HT1080 (cell line): ENCODE data around the gene REEP3. TPM values are rescaled to one million over a fixed set of nuclear protein-coding genes. Genes with fewer than 3 reads are reported as not detected.
A peak's percentile ranks its signal among the peaks of the same experiment; 100 is the strongest.

ENCODE experiments used
- DNase-seq: peaks from one replicate; pipeline ENCODE4 v3.0.0-alpha.2; 2015; ENCODE audit warnings: low read depth
- total RNA-seq: library from RNA; depleted of rRNA; stranded (reverse); fragments of >200 nt; shearing (Covaris generic); gene quantifications from 2 replicates; pipeline ENCODE4 v1.2.3, GENCODE V29; 2014

REEP3 gene
- total RNA-seq, 1 experiment from 2014 or later = 18.1 TPM

GRCh38 chr10:63585041-63585440 is 63.8 kb downstream of the REEP3 start:
- DNase-seq = no peak

- no peak for DNase-seq
These were observed 64.8 kb downstream of the REEP3 start for GRCh38 chr10:63586043-63586442.

GRCh38 chr10:63587191-63587590 is 66.0 kb downstream of the REEP3 start:
- DNase-seq = no peak

GRCh38 chr10:63588436-63589167 is 67.4 kb downstream of the REEP3 start:
- DNase-seq = peak; percentile 11

GRCh38 chr10:63591600-63592379 is 70.6 kb downstream of the REEP3 start:
- no peak for DNase-seq

GRCh38 chr10:63593576-63593975 is 72.4 kb downstream of the REEP3 start:
- no peak for DNase-seq

GRCh38 chr10:63595072-63595471 is 73.9 kb downstream of the REEP3 start:
- DNase-seq = no peak

- no peak for DNase-seq
These were observed 75.7 kb downstream of the REEP3 start for GRCh38 chr10:63596924-63597323.

GRCh38 chr10:63600540-63600939 is 79.3 kb downstream of the REEP3 start:
- no peak for DNase-seq

- DNase-seq = no peak
These were observed 82.7 kb downstream of the REEP3 start for GRCh38 chr10:63603709-63604445.

GRCh38 chr10:63605197-63605967 is 84.2 kb downstream of the REEP3 start:
- peak; percentile 64 for DNase-seq

- no peak for DNase-seq
These were observed 87.3 kb downstream of the REEP3 start for GRCh38 chr10:63608511-63608910.

GRCh38 chr10:63611078-63611477 is 89.9 kb downstream of the REEP3 start:
- DNase-seq = peak; percentile 50

- DNase-seq = no peak
These were observed 93.2 kb downstream of the REEP3 start for GRCh38 chr10:63614371-63614891.

GRCh38 chr10:63618552-63618951 is 97.4 kb downstream of the REEP3 start:
- DNase-seq = no peak

GRCh38 chr10:63619426-63619825 is 98.2 kb downstream of the REEP3 start:
- no peak for DNase-seq

- DNase-seq = no peak
These were observed 100.9 kb downstream of the REEP3 start for GRCh38 chr10:63622097-63622496.

- no peak for DNase-seq
These were observed 103.5 kb downstream of the REEP3 start for GRCh38 chr10:63624701-63625100.

- no peak for DNase-seq
These were observed 106.2 kb downstream of the REEP3 start for GRCh38 chr10:63627396-63627795.

- DNase-seq = no peak
These were observed 106.7 kb downstream of the REEP3 start for GRCh38 chr10:63627881-63628296.
